Measurements from ENCODE around the gene NAT8L. TPM values are rescaled to one million over a fixed set of nuclear protein-coding genes. Genes with fewer than 3 reads are reported as not detected.

NAT8L gene
- total RNA-seq, 1 experiment from 2014 or later, result not detected

- Histone ChIP-seq H3K9me3 (ENCODE audit: low read length) (peaks cover 13% of the 10 kb centered on the region), H3K27ac (ENCODE audit: low read length) (no peak overlapping the region), H3K79me2 (ENCODE audit: low read length) (no peaks in the 10 kb centered on the region)
Observed at GRCh38 chr4:2102045-2102883, 43.1 kb downstream of the NAT8L start.

DNA sequence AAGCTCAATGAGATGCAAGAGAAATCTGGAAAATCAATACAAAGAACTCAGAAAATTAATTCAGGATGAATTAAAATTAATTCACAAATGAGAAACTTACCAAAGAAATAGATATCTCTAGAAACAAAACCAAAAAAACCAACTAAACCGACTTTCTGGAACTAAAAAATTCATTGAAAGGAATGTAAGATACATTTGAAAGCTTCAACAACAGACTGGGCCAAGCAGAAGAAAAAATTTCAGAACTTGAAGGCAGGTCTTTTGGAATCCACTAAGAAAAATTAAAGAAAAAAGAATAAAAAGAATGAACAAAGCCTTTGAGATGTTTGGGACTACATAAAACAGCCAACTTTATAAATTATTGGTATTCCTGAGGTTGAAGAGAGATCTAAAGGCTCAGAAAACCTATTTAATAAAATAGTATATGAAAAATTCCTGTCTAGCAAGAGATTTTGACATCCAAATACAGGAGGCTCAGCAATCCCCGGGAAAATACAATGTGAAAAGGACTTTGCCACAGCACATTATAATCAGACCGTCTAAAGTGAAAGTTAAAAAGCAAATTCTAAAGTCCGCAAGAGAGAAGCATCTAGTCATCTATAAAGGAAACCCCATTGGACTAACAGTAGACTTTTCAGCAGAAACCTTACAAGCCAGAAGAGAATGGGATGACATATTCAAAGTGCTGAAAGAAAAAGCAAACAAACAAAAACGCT, 44.2 kb downstream of the NAT8L start:
- Histone ChIP-seq H3K79me2 (ENCODE audit: low read length) (no peaks in the 10 kb centered on the region), H3K27me3 (ENCODE audit: low read length) (no peaks in the 10 kb centered on the region), H2AFZ (ENCODE audit: low read length) (no peak overlapping the region), H3K9ac (ENCODE audit: low read length) (no peak overlapping the region), H3K9me3 (ENCODE audit: low read length) (peaks cover 13% of the 10 kb centered on the region), H3K4me3 (ENCODE audit: low read length) (no peak overlapping the region), H3K9me2 (replicated peaks; ENCODE audit: insufficient read depth, low read length) (no peaks in the 10 kb centered on the region), H4K20me1 (ENCODE audit: insufficient read depth, low read depth, low read length) (no peaks in the 10 kb centered on the region), H3K36me3 (ENCODE audit: insufficient read depth, low read length) (no peaks in the 10 kb centered on the region), H3K4me2 (ENCODE audit: low read depth, low read length, poor library complexity, severe bottlenecking) (no peak overlapping the region), H3K27ac (ENCODE audit: low read length) (no peak overlapping the region), H3K4me1 (ENCODE audit: low read length) (no peaks in the 10 kb centered on the region)
- DNase-seq, result no peak

More at GRCh38 chr4:2102045-2102883, 43.1 kb downstream of the NAT8L start:
- Histone ChIP-seq H3K9me2 (replicated peaks; ENCODE audit: insufficient read depth, low read length) (no peaks in the 10 kb centered on the region), H3K4me1 (ENCODE audit: low read length) (no peaks in the 10 kb centered on the region), H3K4me2 (ENCODE audit: low read depth, low read length, poor library complexity, severe bottlenecking) (no peak overlapping the region), H3K27me3 (ENCODE audit: low read length) (no peaks in the 10 kb centered on the region), H2AFZ (ENCODE audit: low read length) (no peak overlapping the region), H3K4me3 (ENCODE audit: low read length) (no peak overlapping the region), H3K9ac (ENCODE audit: low read length) (no peak overlapping the region), H4K20me1 (ENCODE audit: insufficient read depth, low read depth, low read length) (no peaks in the 10 kb centered on the region), H3K36me3 (ENCODE audit: insufficient read depth, low read length) (no peaks in the 10 kb centered on the region)
- no peak for DNase-seq

- H3K9me2 ChIP-seq (replicated peaks; ENCODE audit: insufficient read depth, low read length), result no peaks in the 10 kb centered on the region
- H3K9me3 ChIP-seq (ENCODE audit: low read length), result peaks cover 13% of the 10 kb centered on the region
- no peak for DNase-seq
- no peaks in the 10 kb centered on the region for H4K20me1 ChIP-seq (ENCODE audit: insufficient read depth, low read depth, low read length)
- no peaks in the 10 kb centered on the region for H3K4me1 ChIP-seq (ENCODE audit: low read length)
- H3K27ac ChIP-seq (ENCODE audit: low read length), result no peak overlapping the region
- no peak overlapping the region for H3K9ac ChIP-seq (ENCODE audit: low read length)
- no peaks in the 10 kb centered on the region for H3K79me2 ChIP-seq (ENCODE audit: low read length)
- H3K27me3 ChIP-seq (ENCODE audit: low read length), result no peaks in the 10 kb centered on the region
- H3K36me3 ChIP-seq (ENCODE audit: insufficient read depth, low read length), result no peaks in the 10 kb centered on the region
- H2AFZ ChIP-seq (ENCODE audit: low read length), result no peak overlapping the region
- no peak overlapping the region for H3K4me2 ChIP-seq (ENCODE audit: low read depth, low read length, poor library complexity, severe bottlenecking)
- H3K4me3 ChIP-seq (ENCODE audit: low read length), result no peak overlapping the region
Observed at GRCh38 chr4:2103843-2104547, 44.9 kb downstream of the NAT8L start.

GRCh38 chr4:2104556-2105345, 45.6 kb downstream of the NAT8L start:
- H3K9me2 ChIP-seq (replicated peaks; ENCODE audit: insufficient read depth, low read length), result no peaks in the 10 kb centered on the region
- no peak overlapping the region for H2AFZ ChIP-seq (ENCODE audit: low read length)
- no peaks in the 10 kb centered on the region for H3K27me3 ChIP-seq (ENCODE audit: low read length)
- H3K36me3 ChIP-seq (ENCODE audit: insufficient read depth, low read length), result no peaks in the 10 kb centered on the region
- H3K4me1 ChIP-seq (ENCODE audit: low read length), result no peaks in the 10 kb centered on the region
- H3K9me3 ChIP-seq (ENCODE audit: low read length), result peaks cover 13% of the 10 kb centered on the region
- no peak overlapping the region for H3K27ac ChIP-seq (ENCODE audit: low read length)
- no peak overlapping the region for H3K4me3 ChIP-seq (ENCODE audit: low read length)
- no peaks in the 10 kb centered on the region for H4K20me1 ChIP-seq (ENCODE audit: insufficient read depth, low read depth, low read length)
- no peak overlapping the region for H3K9ac ChIP-seq (ENCODE audit: low read length)
- DNase-seq, result no peak
- no peaks in the 10 kb centered on the region for H3K79me2 ChIP-seq (ENCODE audit: low read length)
- H3K4me2 ChIP-seq (ENCODE audit: low read depth, low read length, poor library complexity, severe bottlenecking), result no peak overlapping the region

DNA sequence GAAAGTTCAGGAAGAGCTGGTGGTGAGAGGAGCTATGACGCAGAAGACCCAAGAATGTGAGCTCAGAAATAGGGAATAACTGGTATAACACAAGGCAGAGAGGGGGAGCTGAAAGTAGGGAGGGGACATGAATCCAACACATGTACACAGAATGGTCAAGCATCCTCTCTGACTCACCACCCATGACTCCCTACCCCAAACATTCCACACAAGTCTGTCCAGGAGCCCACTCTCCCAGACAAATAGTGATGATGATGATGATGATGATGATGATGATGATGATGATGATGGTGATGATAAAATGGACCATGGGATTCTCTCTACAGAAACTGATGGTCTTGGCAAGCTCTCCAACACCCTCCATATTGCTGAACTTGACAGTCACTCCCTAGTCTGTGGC, 46.4 kb downstream of the NAT8L start:
- H3K9me3 ChIP-seq (ENCODE audit: low read length), result peaks cover 13% of the 10 kb centered on the region
- H3K4me3 ChIP-seq (ENCODE audit: low read length), result no peak overlapping the region
- H4K20me1 ChIP-seq (ENCODE audit: insufficient read depth, low read depth, low read length), result no peaks in the 10 kb centered on the region
- no peak overlapping the region for H2AFZ ChIP-seq (ENCODE audit: low read length)
- no peaks in the 10 kb centered on the region for H3K9me2 ChIP-seq (replicated peaks; ENCODE audit: insufficient read depth, low read length)
- H3K4me1 ChIP-seq (ENCODE audit: low read length), result no peaks in the 10 kb centered on the region
- DNase-seq, result no peak
- no peaks in the 10 kb centered on the region for H3K27me3 ChIP-seq (ENCODE audit: low read length)
- H3K4me2 ChIP-seq (ENCODE audit: low read depth, low read length, poor library complexity, severe bottlenecking), result no peak overlapping the region
- no peak overlapping the region for H3K9ac ChIP-seq (ENCODE audit: low read length)
- H3K27ac ChIP-seq (ENCODE audit: low read length), result no peak overlapping the region
- no peaks in the 10 kb centered on the region for H3K79me2 ChIP-seq (ENCODE audit: low read length)
- H3K36me3 ChIP-seq (ENCODE audit: insufficient read depth, low read length), result no peaks in the 10 kb centered on the region

GRCh38 chr4:2116687-2117400, 57.7 kb downstream of the NAT8L start:
- no peak overlapping the region for H3K4me3 ChIP-seq (ENCODE audit: low read length)
- H3K27ac ChIP-seq (ENCODE audit: low read length), result no peak overlapping the region
- H3K4me1 ChIP-seq (ENCODE audit: low read length), result no peaks in the 10 kb centered on the region
- H3K79me2 ChIP-seq (ENCODE audit: low read length), result no peaks in the 10 kb centered on the region
- no peak overlapping the region for H2AFZ ChIP-seq (ENCODE audit: low read length)
- no peaks in the 10 kb centered on the region for H4K20me1 ChIP-seq (ENCODE audit: insufficient read depth, low read depth, low read length)
- H3K27me3 ChIP-seq (ENCODE audit: low read length), result no peaks in the 10 kb centered on the region
- H3K9me3 ChIP-seq (ENCODE audit: low read length), result no peaks in the 10 kb centered on the region
- no peak overlapping the region for H3K9ac ChIP-seq (ENCODE audit: low read length)
- H3K36me3 ChIP-seq (ENCODE audit: insufficient read depth, low read length), result no peaks in the 10 kb centered on the region
- no peak overlapping the region for H3K4me2 ChIP-seq (ENCODE audit: low read depth, low read length, poor library complexity, severe bottlenecking)
- no peaks in the 10 kb centered on the region for H3K9me2 ChIP-seq (replicated peaks; ENCODE audit: insufficient read depth, low read length)
- DNase-seq, result no peak
